ENCODE data around the gene SDF2L1.
A peak's percentile ranks its signal among the peaks of the same experiment; 100 is the strongest.

SDF2L1 gene

Small RNA genes lying within 50 kb of the gene (small RNA-seq; reads per million reads assigned to genes)
- gene MIR301B (ENCODE audit: insufficient read depth): 845 reads per million, percentile 99 among the genes with 10 or more reads in this experiment

All from mesendoderm (in vitro differentiated cells).